ENCODE results near the gene KLRB1. TPM values are rescaled to one million over a fixed set of nuclear protein-coding genes. Genes with fewer than 3 reads are reported as not detected.

Gene KLRB1
- total RNA-seq, 1 experiment from 2014 or later: not detected

Small RNAs within 50 kb of the gene (small RNA-seq; reads per million reads assigned to genes)
- gene AC010186.4 (not detected), gene RNU6-700P (not detected)

Other genes starting within 250 kb of the KLRB1 start
- gene CLEC2D, start 61.8 kb upstream of the KLRB1 start, total RNA-seq (2014; rRNA removed; shearing (Covaris generic); ENCODE audit: low replicate concordance): 1.5 and 3.2 TPM in 2 replicates
- 3.5 and 5.6 TPM in 2 replicates for gene CLECL1, start 125.2 kb upstream of the KLRB1 start, total RNA-seq (2014; rRNA removed; shearing (Covaris generic); ENCODE audit: low replicate concordance)
- gene CD69, start 153.0 kb upstream of the KLRB1 start, total RNA-seq (2014; rRNA removed; shearing (Covaris generic); ENCODE audit: low replicate concordance): 0.22 and 0.34 TPM in 2 replicates
- not detected in 2 replicates for gene KLRF1, start 219.6 kb upstream of the KLRB1 start, total RNA-seq (2014; rRNA removed; shearing (Covaris generic); ENCODE audit: low replicate concordance)

All from Karpas-422 (cell line).